GM12801 (cell line): ENCODE measurements around the gene BCAS1.

Experiments
- TF ChIP-seq, protein P1 (sequence below): IDR thresholded peaks from one replicate; pipeline ENCODE4 v1.5.1; 2011; ENCODE audit warnings: control low read depth; ENCODE audit not compliant: insufficient read length; ENCODE audit errors: extremely low read depth

Gene BCAS1

DNA sequence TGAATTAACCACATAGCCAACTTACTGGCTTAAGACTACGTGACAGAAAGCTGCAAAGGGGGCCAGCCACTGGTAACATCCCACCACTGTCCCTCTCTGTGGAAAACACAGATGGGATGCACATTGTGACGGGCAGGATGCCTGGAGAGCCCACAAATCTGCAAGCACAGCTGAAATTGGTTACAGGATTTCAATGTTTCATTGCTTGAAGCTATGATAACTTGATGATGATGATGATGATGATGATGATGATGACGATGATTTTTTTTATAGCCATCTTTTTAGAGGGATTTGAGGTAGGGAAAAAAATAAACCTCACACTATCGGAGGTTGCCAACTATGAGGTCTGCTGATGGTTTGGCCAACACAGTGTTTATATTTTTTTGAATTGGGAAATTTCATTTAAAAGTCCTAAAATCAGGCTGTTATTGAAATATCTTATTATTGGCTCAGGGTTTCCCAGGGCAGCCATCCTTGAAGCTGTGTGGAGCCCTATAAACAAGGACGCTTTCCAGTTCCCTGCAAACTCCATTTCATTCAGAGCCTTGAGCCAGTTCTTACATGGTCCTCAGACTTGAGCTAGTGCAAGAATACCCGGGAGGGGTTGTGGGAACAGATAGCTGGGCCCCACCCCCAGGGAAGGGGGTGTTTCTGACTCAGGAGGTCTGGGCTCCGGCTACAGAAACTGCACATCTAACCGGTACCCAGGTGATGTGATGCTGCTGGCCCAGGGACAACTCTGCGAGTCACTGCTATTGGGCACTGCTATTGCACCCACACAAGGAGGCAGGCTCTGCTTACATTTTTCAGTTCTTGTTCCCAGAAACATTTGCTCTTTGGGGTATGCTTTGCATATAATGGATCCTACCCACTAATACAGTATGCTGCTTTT, 27.1 kb downstream of the BCAS1 start:
- TF ChIP-seq, protein P1, sequence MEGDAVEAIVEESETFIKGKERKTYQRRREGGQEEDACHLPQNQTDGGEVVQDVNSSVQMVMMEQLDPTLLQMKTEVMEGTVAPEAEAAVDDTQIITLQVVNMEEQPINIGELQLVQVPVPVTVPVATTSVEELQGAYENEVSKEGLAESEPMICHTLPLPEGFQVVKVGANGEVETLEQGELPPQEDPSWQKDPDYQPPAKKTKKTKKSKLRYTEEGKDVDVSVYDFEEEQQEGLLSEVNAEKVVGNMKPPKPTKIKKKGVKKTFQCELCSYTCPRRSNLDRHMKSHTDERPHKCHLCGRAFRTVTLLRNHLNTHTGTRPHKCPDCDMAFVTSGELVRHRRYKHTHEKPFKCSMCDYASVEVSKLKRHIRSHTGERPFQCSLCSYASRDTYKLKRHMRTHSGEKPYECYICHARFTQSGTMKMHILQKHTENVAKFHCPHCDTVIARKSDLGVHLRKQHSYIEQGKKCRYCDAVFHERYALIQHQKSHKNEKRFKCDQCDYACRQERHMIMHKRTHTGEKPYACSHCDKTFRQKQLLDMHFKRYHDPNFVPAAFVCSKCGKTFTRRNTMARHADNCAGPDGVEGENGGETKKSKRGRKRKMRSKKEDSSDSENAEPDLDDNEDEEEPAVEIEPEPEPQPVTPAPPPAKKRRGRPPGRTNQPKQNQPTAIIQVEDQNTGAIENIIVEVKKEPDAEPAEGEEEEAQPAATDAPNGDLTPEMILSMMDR: no peak

GRCh38 chr20:54042021-54042420, 28.4 kb downstream of the BCAS1 start:
- TF ChIP-seq, protein P1: no peak

DNA sequence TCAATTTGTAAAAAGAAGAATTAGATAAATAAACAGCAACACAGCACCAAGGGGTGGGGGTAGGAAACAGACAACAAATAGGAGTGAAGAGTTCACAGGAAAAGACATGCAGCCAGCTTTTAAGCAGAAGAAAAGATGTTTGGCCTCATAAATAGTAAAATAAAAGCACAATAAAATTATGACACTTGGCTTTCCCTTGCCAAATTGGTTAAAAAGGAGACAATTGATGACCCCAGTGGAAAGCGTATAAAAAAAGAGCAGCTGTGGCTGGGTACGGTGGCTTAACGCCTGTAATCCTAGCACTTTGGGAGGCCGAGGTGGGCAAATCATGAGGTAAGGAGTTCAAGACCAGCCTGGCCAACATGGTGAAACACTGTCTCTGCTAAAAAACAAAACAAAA, 29.1 kb downstream of the BCAS1 start:
- TF ChIP-seq, protein P1: no peak

- TF ChIP-seq, protein P1: no peak
These were observed 29.9 kb downstream of the BCAS1 start for GRCh38 chr20:54040531-54040930.

DNA sequence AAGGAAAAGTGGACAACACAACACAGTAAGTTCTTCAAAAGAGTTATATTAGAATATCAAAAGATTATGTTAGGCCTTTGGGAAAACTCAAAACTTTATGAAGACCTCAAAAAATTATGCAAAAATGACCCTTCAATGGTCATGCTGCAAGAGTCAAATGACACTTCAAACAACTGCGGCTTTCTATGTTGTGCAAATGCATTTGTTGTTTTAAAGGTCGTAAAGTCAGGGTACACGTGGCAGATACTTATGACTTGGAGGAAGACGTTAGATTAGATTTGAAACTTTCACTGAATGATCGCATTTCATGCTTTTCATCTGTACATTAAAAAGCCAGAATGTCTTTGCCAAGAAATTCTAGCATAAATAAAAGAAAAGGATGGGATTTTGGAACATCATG, 31.4 kb downstream of the BCAS1 start:
- TF ChIP-seq, protein P1: no peak

GRCh38 chr20:54037525-54037924, 32.9 kb downstream of the BCAS1 start:
- TF ChIP-seq, protein P1: no peak

DNA sequence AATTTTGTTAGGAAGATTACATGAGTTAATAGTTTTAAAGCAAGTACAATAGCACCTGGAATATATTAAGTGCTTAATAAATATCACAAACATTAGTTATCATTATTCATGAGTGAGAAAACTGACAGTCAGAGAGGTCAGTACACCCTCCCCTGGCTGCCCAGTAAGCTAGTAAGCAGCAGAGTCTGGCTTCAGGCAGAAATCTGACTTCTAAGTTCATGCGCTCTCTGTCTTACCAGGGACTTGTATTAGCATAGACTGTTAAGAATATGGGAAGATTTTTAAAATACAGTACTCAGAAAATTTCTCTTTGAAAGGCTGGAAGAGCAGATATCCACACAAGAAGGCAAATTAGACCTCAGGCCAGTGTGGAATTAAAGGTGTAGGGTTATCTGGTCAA, 40.8 kb downstream of the BCAS1 start:
- TF ChIP-seq, protein P1: no peak
